Right renal pelvis (tissue), 4 donors: ENCODE measurements around the gene CABP2. TPM values are rescaled to one million over a fixed set of nuclear protein-coding genes. Genes with fewer than 3 reads are reported as not detected.
A peak's percentile ranks its signal among the peaks of the same experiment; 100 is the strongest.
"Not testable (repeated sequence)": the region's sequence is repeated elsewhere in the genome, so short reads cannot be mapped to it uniquely, and the experiment has no call there.

Experiments used
- DNase-seq, 4 donors: peaks; one replicate each; pipeline ENCODE4 v3.0.0-alpha.2; 2013; ENCODE audit warnings: low read depth in 4 of 4, low spot score in 3 of 4, missing footprints in 1 of 4
- polyA plus RNA-seq, 4 donors: library from polyadenylated mRNA; unstranded; fragments of 120-200 nt; gene quantifications; one replicate each; pipeline ENCODE4 v1.2.1, GENCODE V29; 2013; ENCODE audit not compliant: insufficient read length in 4 of 4

The CABP2 gene
- polyA plus RNA-seq, 4 donors = 0.19 to 0.61 TPM; not detected in 2

DNA sequence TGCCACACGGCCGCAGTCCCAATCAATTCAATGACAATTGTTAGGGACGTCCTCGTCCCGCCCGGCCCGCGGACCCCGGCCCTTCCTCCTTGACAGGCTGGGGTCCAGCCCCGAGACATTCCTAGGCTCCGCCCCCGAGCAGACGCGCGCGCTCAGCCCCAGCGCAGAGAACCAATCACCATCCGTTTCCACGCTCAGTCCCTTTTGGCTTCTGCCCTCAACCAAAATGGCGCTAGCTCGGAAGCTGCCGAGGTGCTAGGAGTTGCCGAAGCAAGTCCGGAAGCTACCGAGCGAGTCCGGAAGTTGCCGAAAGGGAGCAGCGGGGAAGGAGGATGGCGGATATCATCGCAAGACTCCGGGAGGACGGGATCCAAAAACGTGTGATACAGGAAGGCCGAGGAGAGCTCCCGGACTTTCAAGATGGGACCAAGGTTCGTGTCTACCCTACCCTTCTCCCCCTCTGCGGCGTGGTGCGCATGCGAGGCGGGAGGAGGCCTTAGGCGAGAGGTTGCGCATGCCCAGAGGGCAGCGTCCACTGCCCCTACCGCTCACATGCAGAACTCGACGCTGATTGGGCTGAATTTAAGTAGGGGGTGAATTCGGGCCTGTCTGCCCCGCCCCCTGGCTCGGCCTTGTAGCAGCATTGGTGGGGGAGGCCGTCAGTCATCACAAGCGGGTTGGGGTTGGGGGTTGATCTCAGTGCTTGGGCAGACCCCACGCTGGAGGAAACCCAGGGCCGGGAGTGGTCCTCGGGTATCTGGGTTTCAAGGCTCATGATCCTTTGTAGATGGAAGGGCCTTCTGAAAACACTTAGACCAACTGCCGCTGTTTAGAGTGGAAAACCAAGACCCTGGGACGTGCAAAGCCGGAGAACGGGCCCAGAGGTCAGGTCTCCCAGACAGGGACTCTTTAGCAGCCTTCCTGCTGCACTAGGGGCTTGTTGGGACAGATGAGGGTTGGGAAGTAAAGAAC is 40.1 kb downstream of the CABP2 start, which contains the start of gene AIP:
AIP (plus strand) TSS at position 200 of the 972 bp plus-strand sequence; CDS start at position 333, 133 bp downstream.
- DNase-seq = peak; percentile 95 to 96 (median 96)

DNA sequence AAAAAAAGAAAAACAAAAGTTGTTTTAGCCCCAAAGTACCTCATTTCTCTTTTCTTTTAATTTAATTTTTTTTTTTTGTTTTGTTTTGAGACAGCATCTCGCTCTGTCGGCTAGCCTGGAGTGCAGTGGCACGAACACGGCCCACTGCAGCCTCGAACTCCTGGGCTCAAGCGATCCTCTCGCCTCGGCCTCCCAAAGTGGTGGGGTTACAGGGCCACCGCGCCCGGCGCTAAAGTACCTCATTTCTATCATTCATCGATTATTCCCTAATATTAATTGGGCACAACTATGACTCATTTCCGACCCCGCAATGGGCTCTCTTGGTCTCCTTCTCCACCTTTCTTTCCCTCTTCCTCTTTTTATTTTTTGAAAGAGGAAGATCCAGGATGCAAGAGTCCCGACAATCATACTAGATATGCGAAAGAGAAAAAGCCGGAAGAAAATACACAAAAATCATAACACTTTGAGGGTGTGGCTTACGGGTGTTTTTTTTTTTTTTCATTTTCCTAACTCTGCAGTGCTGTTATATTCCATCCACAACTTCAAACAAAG is 40.9 kb downstream of the CABP2 start:
- DNase-seq = no peak

DNA sequence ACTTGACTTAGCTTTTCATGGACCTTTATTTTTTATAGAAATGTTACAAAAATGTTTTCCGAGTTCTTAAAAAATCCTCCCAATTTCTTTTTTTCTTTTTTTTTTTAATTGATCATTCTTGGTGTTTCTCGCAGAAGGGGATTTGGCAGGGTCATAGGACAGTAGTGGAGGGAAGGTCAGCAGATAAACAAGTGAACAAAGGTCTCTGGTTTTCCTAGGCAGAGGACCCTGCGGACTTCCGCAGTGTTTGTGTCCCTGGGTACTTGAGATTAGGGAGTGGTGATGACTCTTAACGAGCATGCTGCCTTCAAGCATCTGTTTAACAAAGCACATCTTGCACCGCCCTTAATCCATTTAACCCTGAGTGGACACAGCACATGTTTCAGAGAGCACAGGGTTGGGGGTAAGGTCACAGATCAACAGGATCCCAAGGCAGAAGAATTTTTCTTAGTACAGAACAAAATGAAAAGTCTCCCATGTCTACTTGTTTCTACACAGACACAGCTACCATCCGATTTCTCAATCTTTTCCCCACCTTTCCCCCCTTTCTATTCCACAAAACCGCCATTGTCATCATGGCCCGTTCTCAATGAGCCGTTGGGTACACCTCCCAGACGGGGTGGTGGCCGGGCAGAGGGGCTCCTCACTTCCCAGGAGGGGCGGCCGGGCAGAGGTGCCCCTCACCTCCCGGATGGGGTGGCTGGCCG is 45.7 kb downstream of the CABP2 start:
- DNase-seq = not testable (repeated sequence)

DNA sequence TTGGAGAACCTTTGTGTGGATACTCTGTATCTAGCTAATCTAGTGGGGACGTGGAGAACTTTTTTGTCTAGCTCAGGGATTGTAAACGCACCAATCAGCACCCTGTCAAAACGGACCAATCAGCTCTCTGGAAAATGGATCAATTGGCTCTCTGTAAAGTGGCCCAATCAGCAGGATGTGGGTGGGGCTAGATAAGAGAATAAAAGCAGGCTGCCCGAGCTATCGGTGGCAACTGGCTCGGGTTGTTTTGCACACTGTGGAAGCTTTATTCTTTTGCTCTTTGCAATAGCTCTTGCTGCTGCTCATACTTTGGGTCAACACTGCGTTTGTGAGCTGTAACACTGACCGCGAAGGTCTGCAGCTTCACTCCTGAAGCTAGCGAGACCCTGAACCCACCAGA is 46.6 kb downstream of the CABP2 start:
- not testable (repeated sequence) for DNase-seq

DNA sequence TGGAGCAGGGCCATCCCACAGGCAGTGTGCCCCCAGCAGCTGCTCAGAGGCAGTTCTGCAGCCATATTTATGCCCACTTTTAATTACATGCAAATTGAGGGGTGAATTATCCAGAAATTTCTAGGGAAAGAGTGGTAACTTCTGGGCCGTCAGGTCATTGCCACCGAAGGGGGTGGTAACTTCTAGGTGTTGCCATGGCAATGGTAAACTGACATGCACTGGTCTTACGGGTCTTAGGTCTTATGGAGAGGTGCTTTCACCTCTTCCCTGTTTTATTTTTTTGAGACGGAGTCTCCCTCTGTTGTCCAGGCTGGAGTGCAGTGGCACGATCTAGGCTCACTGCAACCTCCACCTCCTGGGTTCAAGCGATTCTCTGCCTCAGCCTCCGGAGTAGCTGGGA is 50.4 kb downstream of the CABP2 start:
- DNase-seq = no peak

DNA sequence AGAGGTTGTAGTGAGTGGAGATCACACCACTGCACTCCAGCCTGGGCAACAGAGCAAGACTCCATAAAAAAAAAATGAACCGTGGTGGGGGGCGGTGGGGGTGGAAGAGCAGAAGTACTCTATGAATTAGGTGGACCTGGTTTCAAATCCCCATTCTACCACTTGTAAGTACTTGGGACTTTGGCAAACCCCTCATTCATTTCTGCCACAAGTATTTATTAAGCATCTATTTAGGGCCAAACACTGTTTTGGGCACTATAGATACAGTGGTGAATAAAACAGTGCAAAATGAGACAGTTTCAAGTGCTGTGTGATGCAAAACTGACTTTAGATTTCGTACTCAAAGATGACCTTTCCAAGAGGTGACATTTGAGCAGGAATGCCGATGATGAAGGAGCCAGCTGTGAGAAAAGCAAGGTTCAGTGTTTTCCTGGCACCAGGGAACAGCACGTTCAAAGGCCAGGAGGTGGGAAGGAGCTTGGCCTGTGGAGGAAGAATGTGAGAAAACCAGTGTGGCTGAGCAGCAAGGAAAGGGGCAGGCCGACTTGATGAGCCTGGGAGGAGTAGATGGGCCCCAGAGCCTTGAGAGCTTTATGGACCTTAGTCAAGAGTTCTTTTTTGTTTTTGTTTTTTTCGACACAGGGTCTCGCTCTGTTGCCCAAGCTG is 52.8 kb downstream of the CABP2 start:
- no peak for DNase-seq

DNA sequence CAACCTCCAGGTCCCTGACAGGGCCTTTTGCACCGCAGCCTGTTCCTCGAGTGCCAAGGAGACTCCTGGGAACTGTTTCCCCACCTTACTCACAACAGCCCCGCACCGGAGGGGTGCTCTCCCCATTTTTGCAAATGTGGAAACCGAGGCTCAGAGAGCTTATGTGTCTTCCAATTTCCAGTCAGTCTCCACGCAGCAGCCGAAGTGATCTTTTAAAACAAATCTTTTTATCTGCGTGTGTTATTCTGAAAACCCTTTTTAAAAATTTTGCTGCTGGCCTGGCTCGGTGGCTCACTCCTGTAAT is 53.8 kb downstream of the CABP2 start:
- DNase-seq = no peak

Other genes starting within 250 kb of the CABP2 start
- 10 to 100 TPM; 21.3 to 32.9 (median 27.4) TPM for gene ANKRD13D, start 234.1 kb downstream of the CABP2 start, polyA plus RNA-seq
- gene SSH3, start 219.9 kb downstream of the CABP2 start, polyA plus RNA-seq = 10 to 100 TPM; 24.3 to 32.3 (median 24.6) TPM
- 10 to 100 TPM; 18.7 to 36.1 (median 23.9) TPM for gene POLD4, start 169.9 kb downstream of the CABP2 start, polyA plus RNA-seq
- gene CLCF1, start 149.8 kb downstream of the CABP2 start, polyA plus RNA-seq = 1 to 10 TPM; 4.5 to 6.3 (median 5.1) TPM
- gene RAD9A, start 131.5 kb downstream of the CABP2 start, polyA plus RNA-seq = 10 to 100 TPM; 20.1 to 27.3 (median 21.6) TPM
- 100 to 1,000 TPM; 146 to 188 (median 155) TPM for gene PPP1CA, start 121.6 kb downstream of the CABP2 start, polyA plus RNA-seq
- 1 to 10 TPM; 3.3 to 7.6 (median 5.1) TPM for gene TBC1D10C, start 119.4 kb downstream of the CABP2 start, polyA plus RNA-seq
- gene CARNS1, start 107.8 kb downstream of the CABP2 start, polyA plus RNA-seq = 1 to 10 TPM; 1.7 to 2.5 (median 2.3) TPM
- gene RPS6KB2, start 95.0 kb downstream of the CABP2 start, polyA plus RNA-seq = 10 to 100 TPM; 44.3 to 51.8 (median 45.4) TPM
- gene PTPRCAP, start 85.8 kb downstream of the CABP2 start, polyA plus RNA-seq = 1 to 10 TPM in 3 of 4 donors, under 1 TPM in 1; 0.96 to 2.7 (median 1.4) TPM
- 10 to 100 TPM; 61.7 to 88.8 (median 66.6) TPM for gene CORO1B, start 80.0 kb downstream of the CABP2 start, polyA plus RNA-seq
- gene GPR152, start 70.7 kb downstream of the CABP2 start, polyA plus RNA-seq = not detected
- gene CABP4, start 68.1 kb downstream of the CABP2 start, polyA plus RNA-seq = under 1 TPM; 0.20 to 0.74 (median 0.41) TPM
- 10 to 100 TPM; 43.8 to 73.6 (median 49.3) TPM for gene TMEM134, start 54.2 kb downstream of the CABP2 start, polyA plus RNA-seq
- 10 to 100 TPM; 55.4 to 71.8 (median 59.1) TPM for gene AIP, start 40.4 kb downstream of the CABP2 start, polyA plus RNA-seq
- gene PITPNM1, start 18.1 kb downstream of the CABP2 start, polyA plus RNA-seq = 10 to 100 TPM; 25.7 to 43.7 (median 32.1) TPM
- 10 to 100 TPM; 41.6 to 75.9 (median 49.0) TPM for gene CDK2AP2, start 15.3 kb downstream of the CABP2 start, polyA plus RNA-seq
- 1,000 to 10,000 TPM in 1 of 4 donors, 100 to 1,000 TPM in 3; 756 to 1,003 (median 789) TPM for gene GSTP1, start 60.4 kb upstream of the CABP2 start, polyA plus RNA-seq
- gene NDUFV1, start 83.5 kb upstream of the CABP2 start, polyA plus RNA-seq = 100 to 1,000 TPM; 168 to 207 (median 184) TPM
- 1 to 10 TPM; 5.0 to 8.4 (median 6.8) TPM for gene NUDT8, start 106.5 kb upstream of the CABP2 start, polyA plus RNA-seq
- under 1 TPM in 2 of 4 donors, not detected in 2; 0.04 to 0.11 TPM for gene TBX10, start 116.3 kb upstream of the CABP2 start, polyA plus RNA-seq
- 10 to 100 TPM; 21.4 to 39.0 (median 26.7) TPM for gene ACY3, start 127.3 kb upstream of the CABP2 start, polyA plus RNA-seq
- 1 to 10 TPM; 1.9 to 4.8 (median 3.1) TPM for gene ALDH3B2, start 151.2 kb upstream of the CABP2 start, polyA plus RNA-seq